GM12878 (cell line): ENCODE data around the gene RPL31. TPM values are rescaled to one million over a fixed set of nuclear protein-coding genes. Genes with fewer than 3 reads are reported as not detected.

Experiments
- ATAC-seq: fragments of 200-7000 bp; cut with Tn5 transposase; 3 replicates; pipeline ENCODE4 v1.9.1; 2020; ENCODE audit warnings: mild to moderate bottlenecking, moderate library complexity
- BruUV-seq: library from RNA; stranded (reverse); fragments of 400-500 nt; replicated peaks from 2 replicates; lab custom pipeline; 2021; lab: Mats Ljungman, UMichigan
- CTCF ChIA-PET: fragments of 300-600 bp; sonication (Branson Sonifier 250); formaldehyde crosslinking; extraction: SDS; loops from one replicate; lab custom pipeline; 2021; ENCODE audit warnings: inconsistent platforms; lab: Yijun Ruan, JAX
- POLR2A ChIA-PET: fragments of 350-600 bp; formaldehyde crosslinking; extraction: SDS; loops from one replicate; lab custom pipeline; 2021; ENCODE audit warnings: inconsistent platforms; lab: Charles Lee
- RAD21 ChIA-PET: fragments of 300-600 bp; sonication (Branson Sonifier 250); formaldehyde crosslinking; loops from one replicate; lab custom pipeline; 2023; ENCODE audit warnings: antibody characterized with exemption; ENCODE audit not compliant: unreplicated experiment; lab: Charles Lee
- SMC1A ChIA-PET: fragments of 300-600 bp; sonication (Branson Sonifier 250); formaldehyde crosslinking; loops from one replicate; lab custom pipeline; 2023; ENCODE audit not compliant: unreplicated experiment, uncharacterized antibody; lab: Charles Lee
- DNase-seq: peaks from one replicate; pipeline ENCODE4 v3.0.0-alpha.2; 2011; ENCODE audit warnings: low read depth, low spot score
- FAIRE-seq: peaks from 3 replicates; lab custom pipeline; 2011; peaks lifted over from hg19 to GRCh38; lab: Jason Lieb, UNC
- H2AFZ ChIP-seq: 2 replicates; pipeline ENCODE4 v1.6.0; 2011; ENCODE audit warnings: low read depth, low read length, control low read depth; ENCODE audit not compliant: control insufficient read depth
- H3K27ac ChIP-seq: 2 replicates; pipeline ENCODE4 v1.5.1; 2011; ENCODE audit warnings: control low read depth; ENCODE audit not compliant: control insufficient read depth, insufficient read depth
- H3K27me3 ChIP-seq, 2 experiments: replicated peaks in 1 of 2; 2 replicates each; pipeline versions ENCODE4 v1.6.0 to v1.6.1; 2011; ENCODE audit warnings: low read length in 1 of 2; ENCODE audit not compliant: control insufficient read depth in 2 of 2, insufficient read depth in 2 of 2
- H3K36me3 ChIP-seq, 2 experiments: 2 replicates each; pipeline ENCODE4 v1.5.1; 2011; ENCODE audit warnings: low read length in 1 of 2; ENCODE audit not compliant: control insufficient read depth in 2 of 2, insufficient read depth in 2 of 2
- H3K4me1 ChIP-seq: 2 replicates; pipeline ENCODE4 v1.6.1; 2011; ENCODE audit warnings: mild to moderate bottlenecking, low read length, moderate library complexity, mixed read lengths; ENCODE audit not compliant: control insufficient read depth, insufficient read depth
- H3K4me2 ChIP-seq: 2 replicates; pipeline ENCODE4 v1.6.0; 2011; ENCODE audit warnings: control low read depth; ENCODE audit not compliant: control insufficient read depth, insufficient read depth
- H3K4me3 ChIP-seq: fragments of 200-600 bp; sonication (generic); 2 replicates; pipeline ENCODE4 v1.5.1; 2016
- H3K79me2 ChIP-seq: 2 replicates; pipeline ENCODE4 v1.6.0; 2011; ENCODE audit warnings: low read length; ENCODE audit not compliant: control insufficient read depth, insufficient read depth
- H3K9ac ChIP-seq: 2 replicates; pipeline ENCODE4 v1.8.0; 2011; ENCODE audit warnings: low read length, control low read depth, mixed read lengths; ENCODE audit not compliant: control insufficient read depth, insufficient read depth
- H3K9me3 ChIP-seq: replicated peaks from 3 replicates; pipeline ENCODE4 v1.5.1; 2011; ENCODE audit warnings: mild to moderate bottlenecking, low read length; ENCODE audit not compliant: control insufficient read depth, insufficient read depth
- H4K20me1 ChIP-seq: 2 replicates; pipeline ENCODE4 v1.6.0; 2011; ENCODE audit not compliant: control insufficient read depth, insufficient read depth
- ATF7 ChIP-seq: fragments of 450-650 bp; IDR thresholded peaks from 2 replicates; pipeline ENCODE4 v1.6.1; 2016; ENCODE audit warnings: low read depth, mild to moderate bottlenecking
- EGR1 ChIP-seq, 2 experiments: IDR thresholded peaks; 1 replicate in 1 of 2; 2 replicates in 1 of 2; pipeline ENCODE4 v1.6.1; 2011 to 2012; ENCODE audit warnings: low read depth in 2 of 2, low read length in 2 of 2, borderline replicate concordance in 1 of 2, mild to moderate bottlenecking in 1 of 2, moderate library complexity in 1 of 2
- FOXK2 ChIP-seq: fragments of 450-650 bp; IDR thresholded peaks from 2 replicates; pipeline ENCODE4 v1.6.1; 2017; ENCODE audit warnings: mild to moderate bottlenecking, moderate library complexity
- JUND ChIP-seq: IDR thresholded peaks from 2 replicates; pipeline ENCODE4 v1.6.1; 2012; ENCODE audit warnings: low read depth, mild to moderate bottlenecking, low read length, improper control_type of control experiment, moderate library complexity
- MXI1 ChIP-seq: fragments of 150-350 bp; IDR thresholded peaks from 2 replicates; pipeline ENCODE4 v1.6.1; 2011; ENCODE audit warnings: low read depth, mild to moderate bottlenecking, inconsistent platforms, low read length, improper control_type of control experiment
- MYC ChIP-seq: IDR thresholded peaks from 2 replicates; pipeline ENCODE4 v1.6.1; 2011; ENCODE audit warnings: mild to moderate bottlenecking, low read length, moderate library complexity, inconsistent platforms; ENCODE audit not compliant: insufficient read depth, insufficient replicate concordance, insufficient read length, severe bottlenecking
- PML ChIP-seq: IDR thresholded peaks from 2 replicates; pipeline ENCODE4 v1.6.1; 2012; ENCODE audit warnings: low read length, inconsistent platforms
- RBBP5 ChIP-seq: fragments of 200-600 bp; sonication (generic); conservative IDR thresholded peaks from 2 replicates; pipeline ENCODE4 v1.6.1; 2016
- SIN3A ChIP-seq: IDR thresholded peaks from 2 replicates; pipeline ENCODE4 v1.6.1; 2012; ENCODE audit warnings: low read depth, low read length, improper control_type of control experiment
- STAT3 ChIP-seq: IDR thresholded peaks from 2 replicates; pipeline ENCODE4 v1.6.1; 2011; ENCODE audit warnings: low read depth, low read length, improper control_type of control experiment
- TAF1 ChIP-seq: IDR thresholded peaks from 2 replicates; pipeline ENCODE4 v1.6.1; 2011; ENCODE audit warnings: mild to moderate bottlenecking, low read depth, low read length, borderline replicate concordance
- TCF3 ChIP-seq: IDR thresholded peaks from 2 replicates; pipeline ENCODE4 v1.6.1; 2012; ENCODE audit warnings: low read depth, mild to moderate bottlenecking, low read length, borderline replicate concordance; ENCODE audit not compliant: insufficient read depth
- ZNF274 ChIP-seq: IDR thresholded peaks from one replicate; pipeline ENCODE4 v1.8.0; 2011; ENCODE audit not compliant: insufficient read length, insufficient read depth
- ZNF384 ChIP-seq: IDR thresholded peaks from 2 replicates; pipeline ENCODE4 v1.6.1; 2012; ENCODE audit warnings: low read depth, mild to moderate bottlenecking, low read length, improper control_type of control experiment, borderline replicate concordance
- ZSCAN29 ChIP-seq: fragments of 450-650 bp; IDR thresholded peaks from 2 replicates; pipeline ENCODE4 v1.6.1; 2017; ENCODE audit warnings: mild to moderate bottlenecking, moderate library complexity
- WGBS: methylation state at CpG from one replicate; pipeline ENCODE4 v1.1.6; 2016; ENCODE audit warnings: low lambda C conversion rate; ENCODE audit not compliant: insufficient replicate concordance, insufficient coverage; ENCODE audit errors: missing lambda C conversion rate; 5-methylcytosine and 5-hydroxymethylcytosine counted together
- in situ Hi-C: fragments of 300-500 bp; cut with MboI; formaldehyde crosslinking; loops from 9 replicates; pipeline ENCODE4 v1.14.3; 2018; ENCODE audit warnings: mixed read lengths
- intact Hi-C: fragments of 100-400 bp; cut with micrococcal nuclease; formaldehyde crosslinking; loops from one replicate; pipeline ENCODE4 v1.14.2; 2022; ENCODE audit not compliant: unreplicated experiment
- polyA plus RNA-seq, 11 experiments: library from polyadenylated mRNA; depleted of rRNA in 4 of 11; unstranded in 6 of 11; stranded (reverse) in 5 of 11; fragments of >200 nt; fragmentation: Nextera tagmentation in 4 of 11; fragmentation: Illumina TruSeq in 1 of 11; extraction: Ambion mirVana in 4 of 11; extraction: Trizol in 1 of 11; gene quantifications; 1 replicate in 1 of 11; 2 replicates in 10 of 11; pipeline versions ENCODE4 v1.2.1 to v1.2.3, GENCODE V29; 2011 to 2016; ENCODE audit warnings: inconsistent platforms in 2 of 11, missing spikeins in 2 of 11, low read depth in 1 of 11
- total RNA-seq, 4 experiments: library from RNA; depleted of rRNA in 3 of 4; stranded (reverse); fragments of >200 nt in 3 of 4; fragmentation: Illumina TruSeq in 1 of 4; extraction: Trizol in 1 of 4; gene quantifications; 2 replicates each; pipeline versions ENCODE4 v1.2.1 to v1.2.3, GENCODE V29; 2013 to 2021
- TF ChIP-seq, protein P1 (sequence below): fragments of 450-650 bp; IDR thresholded peaks from 2 replicates; pipeline ENCODE4 v1.6.1; 2014; ENCODE audit warnings: mild to moderate bottlenecking
- TF ChIP-seq, protein P2 (sequence below): fragments of 450-650 bp; IDR thresholded peaks from 2 replicates; pipeline ENCODE4 v1.6.1; 2017; ENCODE audit warnings: borderline replicate concordance
- TF ChIP-seq, protein P3 (sequence below): IDR thresholded peaks from 2 replicates; pipeline ENCODE4 v1.6.1; 2011; ENCODE audit warnings: borderline replicate concordance, low read depth, mild to moderate bottlenecking, moderate library complexity, mixed read lengths, low read length; ENCODE audit not compliant: insufficient read depth; ENCODE audit errors: extremely low read length

Gene RPL31
- total and polyA plus RNA-seq, 10 of the 15 experiments (the other 5 are each of a cell fraction or from before 2014, with no cell fraction given) = 1,643 to 8,551 (median 2,208) TPM

DNA sequence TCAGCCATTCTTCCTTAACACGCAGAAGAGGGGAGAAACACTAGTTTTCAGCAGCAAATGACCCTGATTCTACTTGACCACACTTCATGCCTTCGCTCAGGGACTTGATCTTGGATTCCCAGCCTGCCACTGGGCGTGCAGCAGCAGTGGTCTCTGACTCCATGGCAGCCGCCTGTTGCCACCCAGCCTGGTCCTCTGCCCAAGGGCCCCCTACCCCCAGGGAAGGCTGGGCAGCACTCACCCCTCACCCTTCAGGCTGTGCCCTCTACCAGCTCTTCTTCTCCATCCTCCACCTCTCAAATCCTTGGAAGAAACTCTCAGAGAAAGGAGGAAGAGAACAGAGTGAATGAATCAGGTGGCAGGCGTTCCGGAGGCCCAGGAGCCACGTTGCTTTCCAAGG is 32.1 kb upstream of the RPL31 start (continued):
- no peak for TF ChIP-seq ZNF384

DNA sequence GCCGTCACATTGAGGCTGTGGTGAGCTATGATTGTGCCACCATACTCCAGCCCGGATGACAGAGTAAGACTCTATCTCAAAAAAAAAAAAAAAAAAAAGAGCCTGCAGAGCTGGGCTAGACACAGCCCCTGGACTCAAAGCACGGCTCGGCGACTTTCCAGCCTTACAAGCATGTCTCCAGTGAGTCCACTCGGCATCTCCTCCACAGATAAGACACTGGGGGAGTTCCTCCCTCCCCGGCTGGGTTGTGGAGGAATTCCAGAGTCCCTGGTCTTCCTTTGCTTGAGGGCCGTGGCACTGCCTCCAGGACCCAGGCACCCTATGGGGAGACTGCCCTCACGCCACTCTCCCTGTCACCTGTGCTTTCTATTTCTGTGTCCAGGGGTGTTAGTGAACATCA is 30.9 kb upstream of the RPL31 start:
- WGBS = 28% methylated on average over 8 of the region's 9 CpGs
- CTCF ChIA-PET = interaction anchor here (1.0 kb wide), 1 partner anchor 361 kb away, joined by 3 read pairs; no protein-coding TSS in a partner anchor

DNA sequence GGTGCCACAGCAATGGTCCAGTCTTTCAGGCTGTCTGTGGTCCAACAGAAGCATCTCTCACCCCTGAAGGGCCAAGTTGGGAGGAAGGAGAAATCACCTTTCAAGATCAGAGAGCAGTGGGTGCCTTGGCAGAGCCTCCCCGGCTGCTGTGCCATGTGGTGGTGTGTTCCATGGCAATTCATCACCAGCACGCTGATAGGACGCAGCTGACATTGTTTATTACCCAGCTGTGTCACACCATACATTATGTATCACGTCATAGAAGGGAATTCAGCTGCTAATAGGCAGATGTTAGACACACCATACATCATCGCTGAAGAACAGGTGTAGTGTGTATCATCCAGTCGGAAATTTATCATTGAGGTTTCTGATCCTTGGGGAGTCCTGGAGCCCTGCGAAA is 29.6 kb upstream of the RPL31 start:
- FAIRE-seq (no peak), ATAC-seq (no peak), DNase-seq (no peak)
- no peak overlapping the region for H3K9ac ChIP-seq
- SMC1A ChIA-PET = no interaction called here
- POLR2A ChIA-PET = interaction anchor here (0.6 kb wide), 1 partner anchor 415 kb away, joined by 3 read pairs; no protein-coding TSS in a partner anchor
- CTCF ChIA-PET = no interaction called here
- WGBS = 82% methylated on average over 7 of the region's 7 CpGs
- no peak overlapping the region for H3K4me2 ChIP-seq
- peaks cover 13% of the 10 kb centered on the region for H3K4me1 ChIP-seq
- intact Hi-C loops = no loop called here
- H3K4me3 ChIP-seq = no peak overlapping the region
- no peaks in the 10 kb centered on the region for H3K36me3 ChIP-seq
- H4K20me1 ChIP-seq = peaks cover 3% of the 10 kb centered on the region; the same call in 1 of the 2 replicates
- H2AFZ ChIP-seq = no peak overlapping the region
- no peaks in the 10 kb centered on the region for H3K9me3 ChIP-seq
- BruUV-seq = no TSS peak
- H3K79me2 ChIP-seq = no peaks in the 10 kb centered on the region
- no peak overlapping the region for H3K27ac ChIP-seq
- in situ Hi-C loops = no loop called here
- peaks cover 2% of the 10 kb centered on the region in 2 experiments for H3K27me3 ChIP-seq
- RAD21 ChIA-PET = no interaction called here
- no peak for TF ChIP-seq JUND
- no peak for TF ChIP-seq ATF7
- TF ChIP-seq, protein P1, sequence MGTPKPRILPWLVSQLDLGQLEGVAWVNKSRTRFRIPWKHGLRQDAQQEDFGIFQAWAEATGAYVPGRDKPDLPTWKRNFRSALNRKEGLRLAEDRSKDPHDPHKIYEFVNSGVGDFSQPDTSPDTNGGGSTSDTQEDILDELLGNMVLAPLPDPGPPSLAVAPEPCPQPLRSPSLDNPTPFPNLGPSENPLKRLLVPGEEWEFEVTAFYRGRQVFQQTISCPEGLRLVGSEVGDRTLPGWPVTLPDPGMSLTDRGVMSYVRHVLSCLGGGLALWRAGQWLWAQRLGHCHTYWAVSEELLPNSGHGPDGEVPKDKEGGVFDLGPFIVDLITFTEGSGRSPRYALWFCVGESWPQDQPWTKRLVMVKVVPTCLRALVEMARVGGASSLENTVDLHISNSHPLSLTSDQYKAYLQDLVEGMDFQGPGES = no peak
- TF ChIP-seq, protein P2, sequence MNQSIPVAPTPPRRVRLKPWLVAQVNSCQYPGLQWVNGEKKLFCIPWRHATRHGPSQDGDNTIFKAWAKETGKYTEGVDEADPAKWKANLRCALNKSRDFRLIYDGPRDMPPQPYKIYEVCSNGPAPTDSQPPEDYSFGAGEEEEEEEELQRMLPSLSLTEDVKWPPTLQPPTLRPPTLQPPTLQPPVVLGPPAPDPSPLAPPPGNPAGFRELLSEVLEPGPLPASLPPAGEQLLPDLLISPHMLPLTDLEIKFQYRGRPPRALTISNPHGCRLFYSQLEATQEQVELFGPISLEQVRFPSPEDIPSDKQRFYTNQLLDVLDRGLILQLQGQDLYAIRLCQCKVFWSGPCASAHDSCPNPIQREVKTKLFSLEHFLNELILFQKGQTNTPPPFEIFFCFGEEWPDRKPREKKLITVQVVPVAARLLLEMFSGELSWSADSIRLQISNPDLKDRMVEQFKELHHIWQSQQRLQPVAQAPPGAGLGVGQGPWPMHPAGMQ = no peak
- TF ChIP-seq PML = no peak
- no peak for TF ChIP-seq SIN3A
- no peak for TF ChIP-seq ZNF274
- TF ChIP-seq TAF1 = no peak
- TF ChIP-seq, protein P3, sequence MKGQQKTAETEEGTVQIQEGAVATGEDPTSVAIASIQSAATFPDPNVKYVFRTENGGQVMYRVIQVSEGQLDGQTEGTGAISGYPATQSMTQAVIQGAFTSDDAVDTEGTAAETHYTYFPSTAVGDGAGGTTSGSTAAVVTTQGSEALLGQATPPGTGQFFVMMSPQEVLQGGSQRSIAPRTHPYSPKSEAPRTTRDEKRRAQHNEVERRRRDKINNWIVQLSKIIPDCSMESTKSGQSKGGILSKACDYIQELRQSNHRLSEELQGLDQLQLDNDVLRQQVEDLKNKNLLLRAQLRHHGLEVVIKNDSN = no peak
- no peak for TF ChIP-seq ZSCAN29

More for the DNA sequence above, 30.9 kb upstream of the RPL31 start:
- Histone ChIP-seq H3K9me3 (no peaks in the 10 kb centered on the region), H3K79me2 (no peaks in the 10 kb centered on the region), H3K9ac (no peak overlapping the region), H3K4me1 (peaks cover 1% of the 10 kb centered on the region), H3K27me3 (peaks cover 1 to 2% of the 10 kb centered on the region in 2 experiments), H3K4me2 (no peak overlapping the region), H3K27ac (no peak overlapping the region), H2AFZ (no peak overlapping the region), H3K4me3 (no peak overlapping the region), H3K36me3 (no peaks in the 10 kb centered on the region), H4K20me1 (no peaks in the 10 kb centered on the region)
- in situ Hi-C loops = no loop called here
- FAIRE-seq (no peak), DNase-seq (no peak), ATAC-seq (no peak)
- ChIA-PET SMC1A (interaction anchor here (0.7 kb wide), 1 partner anchor 754 kb away, joined by 5 read pairs; no protein-coding TSS in a partner anchor), RAD21 (no interaction called here), POLR2A (no interaction called here)
- intact Hi-C loops = no loop called here
- TF ChIP-seq STAT3 = no peak
- no peak for TF ChIP-seq RBBP5
- TF ChIP-seq MYC = no peak
- no peak for TF ChIP-seq TCF3
- no peak for TF ChIP-seq EGR1 (IDR thresholded peaks at IDR 0.05; ENCODE audit: borderline replicate concordance in 1 of 2, low read depth in 2 of 2, low read length in 2 of 2)
- no peak for TF ChIP-seq MXI1
- no peak for TF ChIP-seq FOXK2
- no TSS peak for BruUV-seq
